ENCODE data around the gene CHAC2. TPM values are rescaled to one million over a fixed set of nuclear protein-coding genes. Genes with fewer than 3 reads are reported as not detected.

Gene CHAC2
- total and polyA plus RNA-seq, 2 of the 13 experiments (the other 11 are each of a cell fraction or from before 2014, with no cell fraction given): 1.7 to 10.7 TPM

DNA sequence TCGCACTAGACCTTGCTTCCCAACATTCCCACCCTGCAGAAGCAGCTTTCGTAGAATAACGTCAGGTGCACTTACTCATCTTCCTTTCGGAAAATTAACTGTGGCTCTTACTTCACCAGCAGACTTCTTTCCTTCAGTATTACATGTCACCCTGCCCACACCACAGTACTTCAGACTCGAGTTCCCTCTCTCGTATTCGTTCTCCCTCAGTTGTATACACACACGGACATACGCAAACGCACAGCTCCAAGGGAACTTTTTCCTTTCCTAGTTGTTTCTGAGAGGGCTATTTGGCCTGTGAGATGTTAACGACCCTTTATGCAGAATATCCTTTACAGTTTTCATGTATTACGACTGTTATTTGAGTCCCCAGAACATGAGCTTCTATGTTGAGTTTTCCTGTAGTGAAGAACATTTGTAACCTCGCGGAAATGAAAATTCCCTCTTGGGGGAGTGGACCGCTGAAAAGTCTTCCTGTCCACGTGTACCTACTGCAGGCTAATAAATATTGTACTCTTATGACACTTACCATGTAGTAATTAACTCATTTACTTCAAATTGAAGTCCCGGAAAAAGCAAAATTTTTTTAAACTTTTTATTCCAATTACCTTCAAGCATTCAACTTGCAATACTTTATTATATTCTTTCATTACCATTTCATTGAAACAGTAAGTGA lies 20.1 kb downstream of the CHAC2 start (continued):
- TF ChIP-seq ZBTB20 (CRISPR knock-in tag; IDR thresholded peaks at IDR 0.05; ENCODE audit: borderline replicate concordance, low read depth) (0 out of 2 replicates have a peak, but pooled peaks have one; percentile 25), GTF3A (CRISPR knock-in tag; conservative IDR thresholded peaks at IDR 0.05) (no peak), KAT7 (CRISPR knock-in tag; IDR thresholded peaks at IDR 0.05; ENCODE audit: borderline replicate concordance) (no peak), ZSCAN29 (CRISPR knock-in tag; conservative IDR thresholded peaks at IDR 0.05) (0 out of 2 replicates have a peak, but pooled peaks have one; percentile 54), ZNF879 (CRISPR knock-in tag; IDR thresholded peaks at IDR 0.05) (peak; percentile 80; the same call in 1 of the 2 replicates), DDIT3 (CRISPR knock-in tag; IDR thresholded peaks at IDR 0.05) (no peak), DMAP1 (CRISPR knock-in tag; IDR thresholded peaks at IDR 0.05) (no peak), TMF1 (CRISPR knock-in tag; IDR thresholded peaks at IDR 0.05; ENCODE audit: low read depth) (no peak), FOXO4 (CRISPR knock-in tag; conservative IDR thresholded peaks at IDR 0.05) (no peak), ZNF451 (CRISPR knock-in tag; IDR thresholded peaks at IDR 0.05) (no peak), ZNF788 (CRISPR knock-in tag; IDR thresholded peaks at IDR 0.05; ENCODE audit: borderline replicate concordance) (no peak), MEF2D (CRISPR knock-in tag; IDR thresholded peaks at IDR 0.05) (no peak), ZNF44 (CRISPR knock-in tag; IDR thresholded peaks at IDR 0.05) (peak; percentile 24; the same call in 1 of the 2 replicates), ZNF264 (CRISPR knock-in tag; IDR thresholded peaks at IDR 0.05) (no peak)
- TF ChIP-seq, protein P1, sequence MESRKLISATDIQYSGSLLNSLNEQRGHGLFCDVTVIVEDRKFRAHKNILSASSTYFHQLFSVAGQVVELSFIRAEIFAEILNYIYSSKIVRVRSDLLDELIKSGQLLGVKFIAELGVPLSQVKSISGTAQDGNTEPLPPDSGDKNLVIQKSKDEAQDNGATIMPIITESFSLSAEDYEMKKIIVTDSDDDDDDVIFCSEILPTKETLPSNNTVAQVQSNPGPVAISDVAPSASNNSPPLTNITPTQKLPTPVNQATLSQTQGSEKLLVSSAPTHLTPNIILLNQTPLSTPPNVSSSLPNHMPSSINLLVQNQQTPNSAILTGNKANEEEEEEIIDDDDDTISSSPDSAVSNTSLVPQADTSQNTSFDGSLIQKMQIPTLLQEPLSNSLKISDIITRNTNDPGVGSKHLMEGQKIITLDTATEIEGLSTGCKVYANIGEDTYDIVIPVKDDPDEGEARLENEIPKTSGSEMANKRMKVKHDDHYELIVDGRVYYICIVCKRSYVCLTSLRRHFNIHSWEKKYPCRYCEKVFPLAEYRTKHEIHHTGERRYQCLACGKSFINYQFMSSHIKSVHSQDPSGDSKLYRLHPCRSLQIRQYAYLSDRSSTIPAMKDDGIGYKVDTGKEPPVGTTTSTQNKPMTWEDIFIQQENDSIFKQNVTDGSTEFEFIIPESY (CRISPR knock-in tag; IDR thresholded peaks at IDR 0.05): no peak
- TF ChIP-seq, protein P2, sequence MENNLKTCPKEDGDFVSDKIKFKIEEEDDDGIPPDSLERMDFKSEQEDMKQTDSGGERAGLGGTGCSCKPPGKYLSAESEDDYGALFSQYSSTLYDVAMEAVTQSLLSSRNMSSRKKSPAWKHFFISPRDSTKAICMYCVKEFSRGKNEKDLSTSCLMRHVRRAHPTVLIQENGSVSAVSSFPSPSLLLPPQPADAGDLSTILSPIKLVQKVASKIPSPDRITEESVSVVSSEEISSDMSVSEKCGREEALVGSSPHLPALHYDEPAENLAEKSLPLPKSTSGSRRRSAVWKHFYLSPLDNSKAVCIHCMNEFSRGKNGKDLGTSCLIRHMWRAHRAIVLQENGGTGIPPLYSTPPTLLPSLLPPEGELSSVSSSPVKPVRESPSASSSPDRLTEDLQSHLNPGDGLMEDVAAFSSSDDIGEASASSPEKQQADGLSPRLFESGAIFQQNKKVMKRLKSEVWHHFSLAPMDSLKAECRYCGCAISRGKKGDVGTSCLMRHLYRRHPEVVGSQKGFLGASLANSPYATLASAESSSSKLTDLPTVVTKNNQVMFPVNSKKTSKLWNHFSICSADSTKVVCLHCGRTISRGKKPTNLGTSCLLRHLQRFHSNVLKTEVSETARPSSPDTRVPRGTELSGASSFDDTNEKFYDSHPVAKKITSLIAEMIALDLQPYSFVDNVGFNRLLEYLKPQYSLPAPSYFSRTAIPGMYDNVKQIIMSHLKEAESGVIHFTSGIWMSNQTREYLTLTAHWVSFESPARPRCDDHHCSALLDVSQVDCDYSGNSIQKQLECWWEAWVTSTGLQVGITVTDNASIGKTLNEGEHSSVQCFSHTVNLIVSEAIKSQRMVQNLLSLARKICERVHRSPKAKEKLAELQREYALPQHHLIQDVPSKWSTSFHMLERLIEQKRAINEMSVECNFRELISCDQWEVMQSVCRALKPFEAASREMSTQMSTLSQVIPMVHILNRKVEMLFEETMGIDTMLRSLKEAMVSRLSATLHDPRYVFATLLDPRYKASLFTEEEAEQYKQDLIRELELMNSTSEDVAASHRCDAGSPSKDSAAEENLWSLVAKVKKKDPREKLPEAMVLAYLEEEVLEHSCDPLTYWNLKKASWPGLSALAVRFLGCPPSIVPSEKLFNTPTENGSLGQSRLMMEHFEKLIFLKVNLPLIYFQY (CRISPR knock-in tag; IDR thresholded peaks at IDR 0.05; ENCODE audit: borderline replicate concordance): no peak
- TF ChIP-seq, protein P3, sequence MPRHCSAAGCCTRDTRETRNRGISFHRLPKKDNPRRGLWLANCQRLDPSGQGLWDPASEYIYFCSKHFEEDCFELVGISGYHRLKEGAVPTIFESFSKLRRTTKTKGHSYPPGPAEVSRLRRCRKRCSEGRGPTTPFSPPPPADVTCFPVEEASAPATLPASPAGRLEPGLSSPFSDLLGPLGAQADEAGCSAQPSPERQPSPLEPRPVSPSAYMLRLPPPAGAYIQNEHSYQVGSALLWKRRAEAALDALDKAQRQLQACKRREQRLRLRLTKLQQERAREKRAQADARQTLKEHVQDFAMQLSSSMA (CRISPR knock-in tag; IDR thresholded peaks at IDR 0.05): peak; percentile 43; the same call in 1 of the 2 replicates
